DOHH2 (cell line): ENCODE results near the gene CERS2.

ENCODE experiments used
- H3F3A ChIP-seq: fragments of 200-600 bp; sonication (generic), shearing (Covaris generic); 2 replicates; pipeline ENCODE4 v1.6.0; 2016; ENCODE audit warnings: antibody characterized with exemption, mild to moderate bottlenecking; ENCODE audit not compliant: control insufficient read depth, insufficient read depth
- H3K27ac ChIP-seq: fragments of 200-600 bp; sonication (generic); 2 replicates; pipeline ENCODE4 v1.5.1; 2014; ENCODE audit warnings: low read depth, mild to moderate bottlenecking, low read length, moderate library complexity
- H3K27me3 ChIP-seq: fragments of 200-600 bp; sonication (generic); 2 replicates; pipeline ENCODE4 v1.6.1; 2014; ENCODE audit warnings: mild to moderate bottlenecking, low read length, mixed read lengths; ENCODE audit not compliant: control insufficient read depth
- H3K36me3 ChIP-seq: fragments of 200-600 bp; sonication (generic); 2 replicates; pipeline ENCODE4 v1.6.1; 2014; ENCODE audit warnings: mild to moderate bottlenecking, low read length, moderate library complexity, mixed read lengths; ENCODE audit not compliant: control insufficient read depth
- H3K4me1 ChIP-seq: fragments of 200-600 bp; sonication (generic); 2 replicates; pipeline ENCODE4 v1.6.1; 2014; ENCODE audit warnings: mild to moderate bottlenecking, low read length, mixed read lengths; ENCODE audit not compliant: control insufficient read depth
- H3K4me2 ChIP-seq: fragments of 200-600 bp; sonication (generic); 2 replicates; pipeline ENCODE4 v1.6.0; 2014; ENCODE audit warnings: mild to moderate bottlenecking, low read length, moderate library complexity
- H3K4me3 ChIP-seq: fragments of 200-600 bp; sonication (generic); 2 replicates; pipeline ENCODE4 v1.5.1; 2014; ENCODE audit warnings: mild to moderate bottlenecking, low read length, mixed read lengths
- H3K79me2 ChIP-seq: fragments of 200-600 bp; sonication (generic); 2 replicates; pipeline ENCODE4 v1.6.1; 2014; ENCODE audit warnings: mild to moderate bottlenecking, low read length, mixed read lengths; ENCODE audit not compliant: control insufficient read depth
- H3K9me2 ChIP-seq: fragments of 200-600 bp; sonication (generic); replicated peaks from 2 replicates; pipeline ENCODE4 v1.6.1; 2014; ENCODE audit warnings: mild to moderate bottlenecking, low read length, mixed read lengths; ENCODE audit not compliant: control insufficient read depth
- H3K9me3 ChIP-seq: fragments of 200-600 bp; sonication (generic); 2 replicates; pipeline ENCODE4 v1.6.1; 2014; ENCODE audit warnings: antibody characterized with exemption, low read length, mixed read lengths; ENCODE audit not compliant: control insufficient read depth, insufficient read depth
- H4K20me1 ChIP-seq: fragments of 200-600 bp; sonication (generic); 2 replicates; pipeline ENCODE4 v1.6.0; 2014; ENCODE audit warnings: low read depth, mild to moderate bottlenecking, antibody characterized with exemption, low read length, moderate library complexity; ENCODE audit not compliant: control insufficient read depth, insufficient read depth
- CTCF ChIP-seq: fragments of 200-600 bp; sonication (generic); IDR thresholded peaks from one replicate; pipeline ENCODE4 v1.5.1; 2014; ENCODE audit warnings: antibody characterized with exemption, mild to moderate bottlenecking, low read depth, low read length; ENCODE audit not compliant: poor library complexity, severe bottlenecking
- EZH2phosphoT487 ChIP-seq: fragments of 200-600 bp; sonication (generic); IDR thresholded peaks from 2 replicates; pipeline ENCODE4 v1.6.1; 2017; ENCODE audit warnings: borderline replicate concordance, mild to moderate bottlenecking, antibody characterized with exemption, low read length, moderate library complexity, mixed read lengths

CERS2 gene

GRCh38 chr1:150979092-150980056 is 4.7 kb upstream of the CERS2 start:
- H3K79me2 ChIP-seq: peaks cover 11% of the 10 kb centered on the region
- H3K4me3 ChIP-seq: peak overlapping the region; percentile 75
- H3K36me3 ChIP-seq: no peaks in the 10 kb centered on the region
- TF ChIP-seq CTCF (peak; percentile 100), EZH2phosphoT487 (no peak)
- H3K4me1 ChIP-seq: peaks cover 46% of the 10 kb centered on the region
- no peaks in the 10 kb centered on the region for H3K9me3 ChIP-seq
- no peak overlapping the region for H3K27ac ChIP-seq
- no peaks in the 10 kb centered on the region for H3K27me3 ChIP-seq
- H4K20me1 ChIP-seq: no peaks in the 10 kb centered on the region
- peak overlapping the region; percentile 95 for H3K4me2 ChIP-seq
- no peaks in the 10 kb centered on the region for H3K9me2 ChIP-seq
- H3F3A ChIP-seq: peaks cover 9% of the 10 kb centered on the region

GRCh38 chr1:150976879-150977694 is 2.5 kb upstream of the CERS2 start:
- Histone ChIP-seq H3K4me1 (peaks cover 59% of the 10 kb centered on the region), H4K20me1 (no peaks in the 10 kb centered on the region), H3K4me2 (peak overlapping the region; percentile 65), H3K36me3 (peaks cover 20% of the 10 kb centered on the region), H3K4me3 (peak overlapping the region; percentile 65), H3K9me2 (no peaks in the 10 kb centered on the region), H3K27me3 (no peaks in the 10 kb centered on the region), H3K9me3 (no peaks in the 10 kb centered on the region), H3K79me2 (peaks cover 34% of the 10 kb centered on the region), H3F3A (peaks cover 9% of the 10 kb centered on the region), H3K27ac (no peak overlapping the region)
- no peak for TF ChIP-seq EZH2phosphoT487
- TF ChIP-seq CTCF: no peak

- Histone ChIP-seq H3K36me3 (peaks cover 27% of the 10 kb centered on the region), H3K79me2 (peaks cover 41% of the 10 kb centered on the region)
- TF ChIP-seq CTCF (no peak), EZH2phosphoT487 (no peak)
Observed at GRCh38 chr1:150976401-150976821, 1.8 kb upstream of the CERS2 start.

More at GRCh38 chr1:150976401-150976821, 1.8 kb upstream of the CERS2 start:
- Histone ChIP-seq H3K27ac (no peak overlapping the region), H3K4me2 (peak overlapping the region; percentile 65), H3K9me3 (no peaks in the 10 kb centered on the region), H3K27me3 (no peaks in the 10 kb centered on the region), H3K4me1 (peaks cover 64% of the 10 kb centered on the region), H3K9me2 (no peaks in the 10 kb centered on the region), H3F3A (peaks cover 9% of the 10 kb centered on the region), H4K20me1 (no peaks in the 10 kb centered on the region), H3K4me3 (no peak overlapping the region)
